ENCODE data around the gene JMJD6. TPM values are rescaled to one million over a fixed set of nuclear protein-coding genes. Genes with fewer than 3 reads are reported as not detected.

Gene JMJD6
- total RNA-seq, 1 donor from 2014 or later: 32.7 TPM

GRCh38 chr17:76681222-76682137, 44.9 kb downstream of the JMJD6 start:
- ChIA-PET CTCF (interaction anchor here (0.6 to 2.1 kb wide), 11 partner anchors 9 to 377 kb away, joined by 3 to 8 read pairs (median 3); no protein-coding TSS in a partner anchor), POLR2A (interaction anchor here (0.5 to 1.3 kb wide), 3 partner anchors 10 to 733 kb away, joined by 3 to 6 read pairs (median 4); no protein-coding TSS in a partner anchor)
- DNase-seq (peak; percentile 31), ATAC-seq (ENCODE audit: low read depth) (peak; percentile 69)
- Mint-ChIP-seq H3K9me3 (no peaks in the 10 kb centered on the region), H3K4me1 (no peaks in the 10 kb centered on the region), H3K4me3 (no peak overlapping the region), H3K36me3 (ENCODE audit: low read depth) (peaks cover 2% of the 10 kb centered on the region), H3K27me3 (no peaks in the 10 kb centered on the region), H3K27ac (no peak overlapping the region)
- no peak for TF ChIP-seq CTCF (IDR thresholded peaks at IDR 0.05)
- intact Hi-C loops (cut with micrococcal nuclease): no loop called here

DNA sequence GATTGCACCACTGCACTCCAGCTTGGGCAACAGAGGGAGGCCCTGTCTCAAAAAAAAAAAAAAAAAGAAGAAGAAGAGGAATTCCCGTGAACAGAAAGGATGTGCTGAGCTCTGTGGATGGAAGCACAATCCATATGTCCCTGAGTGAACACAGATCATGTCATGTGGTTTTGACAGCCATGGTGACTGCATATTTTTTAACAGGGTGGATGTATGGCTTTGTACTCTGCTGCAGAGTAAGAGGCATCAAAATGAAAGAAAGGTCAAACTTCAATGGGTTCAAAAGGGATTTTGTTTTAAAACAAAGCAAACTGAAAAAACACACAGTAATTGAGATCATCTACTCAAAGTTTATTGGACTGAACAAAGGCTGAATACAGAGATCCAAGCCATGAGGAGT, 47.2 kb downstream of the JMJD6 start:
- ChIA-PET POLR2A (interaction anchor here (0.7 kb wide), 1 partner anchor 190 kb away, joined by 4 read pairs; no protein-coding TSS in a partner anchor), CTCF (no interaction called here)
- Mint-ChIP-seq H3K4me3 (no peak overlapping the region), H3K27me3 (no peaks in the 10 kb centered on the region), H3K27ac (no peak overlapping the region), H3K36me3 (ENCODE audit: low read depth) (peaks cover 2% of the 10 kb centered on the region), H3K9me3 (no peaks in the 10 kb centered on the region), H3K4me1 (no peaks in the 10 kb centered on the region)
- TF ChIP-seq CTCF (IDR thresholded peaks at IDR 0.05): no peak
- DNase-seq: no peak
- intact Hi-C loops (cut with micrococcal nuclease): no loop called here
- ATAC-seq (ENCODE audit: low read depth): no peak

DNA sequence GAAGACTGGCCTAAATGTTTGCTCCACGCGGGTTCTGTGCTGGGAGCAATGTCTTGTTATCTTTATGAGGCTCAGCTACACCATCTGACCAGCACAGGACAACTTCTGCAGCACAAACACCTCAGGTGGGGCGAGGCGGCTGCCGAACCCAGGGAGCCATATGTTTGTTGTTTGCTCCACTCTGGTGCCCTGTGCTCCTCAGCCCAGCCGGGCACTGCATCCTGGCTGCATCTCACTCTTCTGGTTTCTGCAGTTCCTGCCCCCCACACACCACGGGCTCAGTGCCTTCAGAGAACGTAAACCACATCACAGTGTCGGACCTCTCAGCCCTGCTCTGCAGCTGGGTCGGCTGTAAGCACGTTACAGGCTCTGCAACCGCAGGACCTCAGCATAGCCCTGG, 48.1 kb downstream of the JMJD6 start:
- intact Hi-C loops (cut with micrococcal nuclease): no loop called here
- no peak for ATAC-seq (ENCODE audit: low read depth)
- no peaks in the 10 kb centered on the region for H3K9me3 Mint-ChIP-seq
- no peak overlapping the region for H3K4me3 Mint-ChIP-seq
- H3K4me1 Mint-ChIP-seq: no peaks in the 10 kb centered on the region
- H3K27me3 Mint-ChIP-seq: no peaks in the 10 kb centered on the region
- peaks cover 2% of the 10 kb centered on the region for H3K36me3 Mint-ChIP-seq (ENCODE audit: low read depth)
- DNase-seq: no peak
- no peak overlapping the region for H3K27ac Mint-ChIP-seq
- no peak for TF ChIP-seq CTCF (IDR thresholded peaks at IDR 0.05)
- ChIA-PET CTCF (no interaction called here), POLR2A (no interaction called here)

DNA sequence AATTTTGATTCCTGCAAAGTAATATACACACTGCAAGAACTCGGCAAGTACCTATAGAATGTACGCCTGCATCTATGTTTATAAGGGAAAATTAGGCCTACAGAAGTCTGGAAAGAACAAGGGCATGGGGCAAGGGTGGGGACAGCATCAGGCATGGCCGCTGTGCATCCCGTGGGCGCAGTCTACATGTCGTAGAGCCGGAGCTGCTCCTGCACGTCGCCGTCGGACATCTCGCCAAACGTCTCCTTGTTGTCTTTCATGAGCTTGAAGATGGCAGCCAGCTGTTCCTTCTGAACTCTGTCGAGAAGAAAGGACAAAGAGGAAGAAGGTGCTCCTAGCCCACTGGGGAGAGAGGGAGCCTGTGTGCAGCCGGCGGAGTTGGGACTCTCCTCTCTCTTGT, 49.0 kb downstream of the JMJD6 start:
- ChIA-PET POLR2A (no interaction called here), CTCF (interaction anchor here (1.4 kb wide), 1 partner anchor 12 kb away, joined by 3 read pairs; no protein-coding TSS in a partner anchor)
- Mint-ChIP-seq H3K4me1 (peaks cover 3% of the 10 kb centered on the region), H3K27ac (no peak overlapping the region), H3K4me3 (no peak overlapping the region), H3K36me3 (ENCODE audit: low read depth) (peaks cover 2% of the 10 kb centered on the region), H3K9me3 (no peaks in the 10 kb centered on the region), H3K27me3 (no peaks in the 10 kb centered on the region)
- no peak for TF ChIP-seq CTCF (IDR thresholded peaks at IDR 0.05)
- no peak for ATAC-seq (ENCODE audit: low read depth)
- intact Hi-C loops (cut with micrococcal nuclease): no loop called here
- DNase-seq: no peak

GRCh38 chr17:76676629-76677028, 49.8 kb downstream of the JMJD6 start:
- no peak for TF ChIP-seq CTCF (IDR thresholded peaks at IDR 0.05)
- no peak for DNase-seq
- Mint-ChIP-seq H3K36me3 (ENCODE audit: low read depth) (peaks cover 4% of the 10 kb centered on the region), H3K9me3 (no peaks in the 10 kb centered on the region), H3K27ac (no peak overlapping the region), H3K27me3 (no peaks in the 10 kb centered on the region), H3K4me1 (peaks cover 10% of the 10 kb centered on the region), H3K4me3 (no peak overlapping the region)
- intact Hi-C loops (cut with micrococcal nuclease): no loop called here
- ChIA-PET CTCF (interaction anchor here (1.4 kb wide), 1 partner anchor 11 kb away, joined by 3 read pairs; no protein-coding TSS in a partner anchor), POLR2A (interaction anchor here (0.5 kb wide), 1 partner anchor 95 kb away, joined by 6 read pairs; no protein-coding TSS in a partner anchor)
- ATAC-seq (ENCODE audit: low read depth): no peak
